Stomach (tissue), 9 donors: ENCODE measurements around the gene NPTX1. TPM values are rescaled to one million over a fixed set of nuclear protein-coding genes. Genes with fewer than 3 reads are reported as not detected.
A peak's percentile ranks its signal among the peaks of the same experiment; 100 is the strongest.

ENCODE experiments used
- DNase-seq, 2 donors: peaks; one replicate each; pipeline versions ENCODE4 v3.0.0 to v3.0.0-alpha.2; 2013 to 2019
- H3K27ac ChIP-seq, 5 donors: fragments of 200-600 bp in 4 of 5; sonication (generic) in 4 of 5; one replicate each; pipeline ENCODE4 v1.5.1; 2013 to 2019; ENCODE audit warnings: mild to moderate bottlenecking in 1 of 5, moderate library complexity in 1 of 5
- H3K27me3 ChIP-seq, 3 donors: fragments of 200-600 bp; sonication (generic); one replicate each; pipeline ENCODE4 v1.5.1; 2017 to 2019; ENCODE audit warnings: mixed run types in 1 of 3
- H3K36me3 ChIP-seq, 4 donors: fragments of 200-600 bp; sonication (generic); 1 replicate in 3 of 4; 2 replicates in 1 of 4; pipeline ENCODE4 v1.5.1; 2016 to 2019
- H3K4me1 ChIP-seq, 4 donors: fragments of 200-600 bp; sonication (generic); one replicate each; pipeline ENCODE4 v1.5.1; 2016 to 2019
- H3K4me3 ChIP-seq, 4 donors: fragments of 200-600 bp; sonication (generic) in 3 of 4; one replicate each; pipeline ENCODE4 v1.5.1; 2016 to 2019; ENCODE audit warnings: mild to moderate bottlenecking in 1 of 4
- H3K9me3 ChIP-seq, 4 donors: fragments of 200-600 bp; sonication (generic); one replicate each; pipeline ENCODE4 v1.5.1; 2016 to 2019
- CTCF ChIP-seq, 7 experiments: fragments of 450-650 bp in 4 of 7; fragments of 200-600 bp in 3 of 7; sonication (generic) in 3 of 7; IDR thresholded peaks; one replicate each; pipeline ENCODE4 v1.5.1; 2016 to 2019; ENCODE audit warnings: antibody characterized with exemption in 7 of 7, control low read depth in 2 of 7, mild to moderate bottlenecking in 1 of 7
- EP300 ChIP-seq: sonication (generic); formaldehyde crosslinking; IDR thresholded peaks from one replicate; pipeline ENCODE4 v1.6.1; 2017; ENCODE audit warnings: antibody characterized with exemption
- POLR2A ChIP-seq, 4 donors: fragments of 450-650 bp; IDR thresholded peaks; one replicate each; pipeline ENCODE4 v1.6.1; 2016; ENCODE audit warnings: antibody characterized with exemption in 4 of 4, control low read depth in 2 of 4, mild to moderate bottlenecking in 1 of 4, moderate library complexity in 1 of 4
- POLR2AphosphoS5 ChIP-seq, 3 donors: sonication (generic); formaldehyde crosslinking; IDR thresholded peaks; one replicate each; pipeline ENCODE4 v1.6.1; 2016; ENCODE audit warnings: antibody characterized with exemption in 3 of 3
- WGBS, 5 donors: extraction: QIAGEN DNeasy Blood & Tissue Kit in 3 of 5; methylation state at CpG; one replicate each; pipeline versions ENCODE4 v1.1.5 to v1.1.7; 2013 to 2018; 5-methylcytosine and 5-hydroxymethylcytosine counted together
- intact Hi-C: fragments of 100-400 bp; cut with DNase I; formaldehyde crosslinking; loops from one replicate; pipeline ENCODE4 v1.15.1; 2023; ENCODE audit warnings: low total_unique reads
- polyA plus RNA-seq, 3 donors: library from polyadenylated mRNA; stranded (reverse); fragments of 200-250 nt; gene quantifications; one replicate each; pipeline ENCODE4 v1.2.3, GENCODE V29; 2013
- total RNA-seq, 5 donors: library from RNA; depleted of rRNA; stranded (reverse); fragments of >200 nt; gene quantifications; one replicate each; pipeline versions ENCODE4 v1.1.0 to v1.2.3, GENCODE V29; 2014 to 2016
- donor health status: healthy with polysubstance abuse.
- donor health status: Bipolar disorder and iron deficiency.
- donor health status: healthy.

NPTX1 gene
- total and polyA plus RNA-seq, 8 donors, result 0.31 to 9.3 (median 2.0) TPM; not detected in 1

DNA sequence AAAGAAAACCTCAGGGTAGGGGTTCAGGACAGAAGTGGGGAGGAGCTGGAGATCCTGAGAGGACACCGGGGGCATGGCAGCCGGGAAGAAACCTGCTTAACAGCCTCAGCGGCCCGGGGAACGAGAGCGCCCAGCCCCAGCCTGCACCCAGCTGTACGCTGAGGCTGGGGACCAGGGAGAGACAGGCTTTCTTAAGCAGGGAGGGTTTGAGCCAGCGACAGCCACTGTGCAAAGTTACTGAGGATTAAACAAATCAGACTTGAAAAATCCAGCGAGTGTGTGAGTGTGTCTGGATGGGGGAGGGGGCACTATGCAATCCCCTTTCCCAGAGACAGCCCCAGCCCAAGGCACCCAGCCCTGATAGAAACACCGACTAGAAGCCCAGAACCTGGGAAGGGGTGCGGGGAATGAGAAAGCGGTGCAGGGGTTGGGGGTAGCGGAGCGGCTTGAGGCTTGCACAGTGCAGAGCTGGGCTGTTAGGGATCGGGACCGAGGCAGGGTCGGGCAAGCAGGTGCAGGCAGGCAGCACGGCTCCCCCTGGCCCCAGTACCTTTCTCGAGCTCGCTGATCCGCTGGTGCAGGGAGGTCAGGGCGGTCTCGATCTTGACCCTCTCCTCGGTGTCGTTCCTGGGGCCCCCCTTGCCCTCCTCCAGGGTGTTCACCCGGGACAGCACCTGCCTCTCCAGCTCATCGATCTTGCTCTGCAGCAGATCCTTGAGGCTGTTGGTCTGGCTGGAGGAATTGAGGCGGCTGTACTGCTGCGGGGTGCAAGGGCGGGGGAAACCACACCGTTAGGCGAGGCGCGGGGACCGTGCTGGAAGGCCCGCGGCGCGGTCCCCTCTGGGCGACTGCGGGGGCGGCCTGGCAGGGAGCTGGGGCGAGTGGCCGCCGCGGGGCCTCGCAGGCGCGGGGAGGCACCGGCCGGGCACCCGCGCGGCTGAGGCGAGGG lies 1.2 kb downstream of the NPTX1 start:
- Histone ChIP-seq H3K4me3 (peak overlapping the region; percentile 39 to 49 (median 45)), H3K27me3 (peaks cover 19 to 100% (median 95%) of the 10 kb centered on the region in 3 donors), H3K4me1 (peaks cover 43 to 53% (median 47%) of the 10 kb centered on the region in 4 donors), H3K27ac (peak overlapping the region in 1 of 5 donors; percentile 71), H3K9me3 (no peaks in the 10 kb centered on the region), H3K36me3 (peaks cover 0 to 16% (median 0%) of the 10 kb centered on the region in 4 donors)
- TF ChIP-seq CTCF (IDR thresholded peaks at IDR 0.05), result no peak
- no peak for TF ChIP-seq POLR2A (IDR thresholded peaks at IDR 0.05)
- no peak for TF ChIP-seq POLR2AphosphoS5 (IDR thresholded peaks at IDR 0.05)
- TF ChIP-seq EP300, result no peak
- WGBS, 5 donors, result 1 to 8% (median 3%) methylated on average over 24 to 55 of the region's 55 CpGs
- peak in 1 of 2 donors; percentile 26 for DNase-seq
- intact Hi-C loops, result no loop called here

GRCh38 chr17:80474231-80474960 lies 2.0 kb downstream of the NPTX1 start:
- H3K36me3 ChIP-seq, result peaks cover 0 to 21% (median 0%) of the 10 kb centered on the region in 4 donors
- TF ChIP-seq POLR2AphosphoS5 (IDR thresholded peaks at IDR 0.05) (no peak), CTCF (IDR thresholded peaks at IDR 0.05) (no peak)
- H3K9me3 ChIP-seq, result no peaks in the 10 kb centered on the region
- DNase-seq, result peak in 1 of 2 donors; percentile 38
- H3K4me3 ChIP-seq, result peak overlapping the region; percentile 39 to 49 (median 45)
- intact Hi-C loops, result no loop called here
- H3K27ac ChIP-seq, result peak overlapping the region in 1 of 5 donors; percentile 71
- 16 to 19% (median 17%) methylated on average over 16 of the region's 16 CpGs for WGBS, 5 donors
- H3K27me3 ChIP-seq, result peaks cover 19 to 100% (median 93%) of the 10 kb centered on the region in 3 donors
- peaks cover 43 to 53% (median 47%) of the 10 kb centered on the region in 4 donors for H3K4me1 ChIP-seq

DNA sequence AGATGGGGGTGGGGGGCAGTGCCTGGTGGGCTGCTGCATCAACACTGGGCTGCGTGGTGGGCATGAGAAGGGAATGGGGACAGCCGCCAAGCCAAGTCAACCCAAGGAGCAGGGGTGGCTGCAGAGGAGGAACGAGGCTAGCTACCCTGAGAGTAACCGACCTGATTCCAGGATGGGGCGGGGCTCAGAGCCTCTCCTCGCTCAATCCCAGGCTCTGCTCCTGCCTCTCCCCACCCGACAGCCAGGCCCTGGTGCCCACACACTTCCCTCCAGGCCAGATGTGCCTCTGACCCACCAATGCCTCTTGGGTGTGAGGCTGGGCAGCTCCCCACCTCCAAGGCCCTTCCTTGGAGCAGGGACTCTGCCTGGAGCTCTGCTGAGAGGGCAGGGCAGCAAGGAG lies 2.7 kb downstream of the NPTX1 start:
- Histone ChIP-seq H3K36me3 (peaks cover 0 to 25% (median 0%) of the 10 kb centered on the region in 4 donors), H3K4me1 (peaks cover 43 to 48% (median 44%) of the 10 kb centered on the region in 4 donors), H3K9me3 (no peaks in the 10 kb centered on the region), H3K27me3 (peaks cover 19 to 100% (median 93%) of the 10 kb centered on the region in 3 donors), H3K4me3 (no peak overlapping the region), H3K27ac (peak overlapping the region in 1 of 5 donors; percentile 71)
- DNase-seq, result no peak
- TF ChIP-seq EP300 (no peak), POLR2AphosphoS5 (IDR thresholded peaks at IDR 0.05) (no peak), POLR2A (IDR thresholded peaks at IDR 0.05) (no peak), CTCF (IDR thresholded peaks at IDR 0.05) (no peak)
- intact Hi-C loops, result no loop called here
- 37 to 56% (median 49%) methylated on average over 7 of the region's 7 CpGs for WGBS, 5 donors

DNA sequence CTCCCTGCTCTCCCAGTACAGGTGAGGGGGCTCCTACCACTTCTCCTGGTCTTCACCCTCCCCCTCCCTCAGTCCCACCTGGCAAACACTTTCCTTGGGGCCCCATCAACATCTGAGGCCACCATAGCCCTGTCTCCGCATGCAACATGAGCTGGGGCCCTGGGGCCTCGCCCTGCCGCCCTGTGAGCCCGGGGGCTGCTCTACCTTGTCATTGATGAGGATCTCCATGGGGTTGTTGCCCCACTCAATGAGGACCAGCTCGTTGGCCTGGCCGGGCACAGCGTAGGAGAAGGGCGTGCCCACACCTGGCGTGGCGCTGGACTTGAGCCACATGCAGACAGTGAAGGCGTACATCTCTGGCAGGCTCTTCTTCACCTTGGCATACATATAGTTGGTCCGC lies 3.4 kb downstream of the NPTX1 start:
- TF ChIP-seq POLR2A (IDR thresholded peaks at IDR 0.05) (no peak), CTCF (IDR thresholded peaks at IDR 0.05) (no peak), POLR2AphosphoS5 (IDR thresholded peaks at IDR 0.05) (no peak), EP300 (no peak)
- peaks cover 12 to 100% (median 93%) of the 10 kb centered on the region in 3 donors for H3K27me3 ChIP-seq
- H3K4me3 ChIP-seq, result no peak overlapping the region
- H3K9me3 ChIP-seq, result no peaks in the 10 kb centered on the region
- WGBS, 5 donors, result 78 to 84% (median 81%) methylated on average over 10 to 12 of the region's 12 CpGs
- intact Hi-C loops, result no loop called here
- no peak overlapping the region for H3K27ac ChIP-seq
- H3K4me1 ChIP-seq, result peaks cover 36 to 41% (median 37%) of the 10 kb centered on the region in 4 donors
- peaks cover 0 to 25% (median 0%) of the 10 kb centered on the region in 4 donors for H3K36me3 ChIP-seq
- DNase-seq, result no peak
